GM19239 (cell line): ENCODE results near the gene UBE2QL1.

Source experiments
- DNase-seq: peaks from one replicate; pipeline ENCODE4 v3.0.0; 2011; ENCODE audit warnings: low spot score; ENCODE audit not compliant: insufficient read length
- FAIRE-seq: peaks from 2 replicates; lab custom pipeline; 2011; peaks lifted over from hg19 to GRCh38; lab: Jason Lieb, UNC

UBE2QL1 gene

GRCh38 chr5:6448622-6449464 is at the start of gene UBE2QL1:
Gene UBE2QL1, plus strand, starts transcription at chr5:6448859. Its CDS starts 35 bp downstream, at chr5:6448894.
- FAIRE-seq (no peak), DNase-seq (peak; percentile 50)

GRCh38 chr5:6399980-6400910 is 48.4 kb upstream of the UBE2QL1 start:
- DNase-seq, result no peak
- no peak for FAIRE-seq

- FAIRE-seq (no peak), DNase-seq (no peak)
Measured at GRCh38 chr5:6401410-6401809, 47.2 kb upstream of the UBE2QL1 start.

GRCh38 chr5:6402939-6403338 is 45.7 kb upstream of the UBE2QL1 start:
- FAIRE-seq, result no peak
- no peak for DNase-seq

GRCh38 chr5:6403416-6403815 is 45.2 kb upstream of the UBE2QL1 start:
- FAIRE-seq, result no peak
- DNase-seq, result no peak

- no peak for FAIRE-seq
- DNase-seq, result no peak
Measured at GRCh38 chr5:6404129-6404528, 44.5 kb upstream of the UBE2QL1 start.

- FAIRE-seq (no peak), DNase-seq (no peak)
Measured at GRCh38 chr5:6405591-6405990, 43.1 kb upstream of the UBE2QL1 start.

- FAIRE-seq (no peak), DNase-seq (no peak)
Measured at GRCh38 chr5:6407558-6408259, 41.0 kb upstream of the UBE2QL1 start.

GRCh38 chr5:6408260-6408596 is 40.4 kb upstream of the UBE2QL1 start:
- FAIRE-seq, result no peak

GRCh38 chr5:6408627-6409446 is 39.8 kb upstream of the UBE2QL1 start:
- DNase-seq, result no peak
- FAIRE-seq, result no peak

More at GRCh38 chr5:6408260-6408596, 40.4 kb upstream of the UBE2QL1 start:
- DNase-seq, result no peak

GRCh38 chr5:6410421-6410820 is 38.2 kb upstream of the UBE2QL1 start:
- FAIRE-seq, result no peak

GRCh38 chr5:6411141-6411540 is 37.5 kb upstream of the UBE2QL1 start:
- FAIRE-seq (no peak), DNase-seq (no peak)

More at GRCh38 chr5:6410421-6410820, 38.2 kb upstream of the UBE2QL1 start:
- no peak for DNase-seq

GRCh38 chr5:6412811-6413210 is 35.8 kb upstream of the UBE2QL1 start:
- DNase-seq (no peak), FAIRE-seq (no peak)

GRCh38 chr5:6417657-6418056 is 31.0 kb upstream of the UBE2QL1 start:
- DNase-seq, result no peak
- no peak for FAIRE-seq

- FAIRE-seq (no peak), DNase-seq (no peak)
Measured at GRCh38 chr5:6418679-6419276, 29.9 kb upstream of the UBE2QL1 start.

- no peak for FAIRE-seq
- DNase-seq, result no peak
Measured at GRCh38 chr5:6419340-6419852, 29.3 kb upstream of the UBE2QL1 start.

- DNase-seq (no peak), FAIRE-seq (no peak)
Measured at GRCh38 chr5:6423327-6424109, 25.1 kb upstream of the UBE2QL1 start.

GRCh38 chr5:6424110-6424659 is 24.5 kb upstream of the UBE2QL1 start:
- DNase-seq (no peak), FAIRE-seq (no peak)
